ENCODE results near the gene KRTAP5-10. TPM values are rescaled to one million over a fixed set of nuclear protein-coding genes. Genes with fewer than 3 reads are reported as not detected.

The KRTAP5-10 gene
- polyA plus RNA-seq, 1 of the 3 experiments (the other 2 are of a cell fraction) = not detected

Small RNAs within 50 kb of the gene (small RNA-seq; reads per million reads assigned to genes)
- 0 reads per million in 7 experiments for gene AP000867.1
- 0 reads per million in 7 experiments for gene KRTAP5-14P

Other genes with a start within 250 kb of the KRTAP5-10 start
- gene DHCR7, start 117.2 kb upstream of the KRTAP5-10 start, polyA plus RNA-seq (2012; rRNA removed) = 21.4 and 22.5 TPM in 2 replicates
- gene NADSYN1, start 112.4 kb upstream of the KRTAP5-10 start, polyA plus RNA-seq (2012; rRNA removed) = 62.5 and 74.0 TPM in 2 replicates
- gene KRTAP5-7, start 38.3 kb upstream of the KRTAP5-10 start, polyA plus RNA-seq (2012; rRNA removed) = 0.06 and 0.07 TPM in 2 replicates
- 0.06 TPM in 1 of 2 replicates, not detected in the other for gene KRTAP5-8, start 27.5 kb upstream of the KRTAP5-10 start, polyA plus RNA-seq (2012; rRNA removed)
- not detected in 2 replicates for gene KRTAP5-9, start 17.1 kb upstream of the KRTAP5-10 start, polyA plus RNA-seq (2012; rRNA removed)
- gene KRTAP5-11, start 17.3 kb downstream of the KRTAP5-10 start, polyA plus RNA-seq (2012; rRNA removed) = not detected in 2 replicates

Data from SK-N-SH (cell line).